HG02970 (cell line): Measurements from ENCODE around the gene ARHGAP18.
"Not testable (repeated sequence)": the region's sequence is repeated elsewhere in the genome, so short reads cannot be mapped to it uniquely, and the experiment has no call there.

Source experiments
- ATAC-seq: cut with Tn5 transposase; IDR thresholded peaks from one replicate; pipeline ENCODE4 v1.9.1; 2021; ENCODE audit warnings: mild to moderate bottlenecking, moderate library complexity, moderate number of reproducible peaks; ENCODE audit not compliant: unreplicated experiment, low FRiP score

ARHGAP18 gene

GRCh38 chr6:129597023-129597713, 112.8 kb downstream of the ARHGAP18 start:
- ATAC-seq, result no peak

GRCh38 chr6:129596522-129596921, 113.5 kb downstream of the ARHGAP18 start:
- no peak for ATAC-seq

DNA sequence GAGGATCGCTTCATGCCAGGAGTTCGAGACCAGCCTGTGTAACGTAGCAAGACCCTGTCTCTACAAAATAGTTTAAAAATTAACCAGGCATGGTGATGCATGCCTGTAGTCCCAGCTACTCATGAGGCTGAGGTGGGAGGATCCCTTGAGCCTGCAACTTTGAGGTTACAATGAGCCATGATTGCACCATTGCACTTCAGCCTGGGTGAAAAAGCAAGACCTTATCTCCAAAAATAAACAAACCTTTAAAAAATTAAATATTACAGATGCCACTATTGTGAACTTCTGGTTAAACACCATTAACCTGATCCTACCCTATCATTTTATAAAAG, 116.8 kb downstream of the ARHGAP18 start:
- ATAC-seq, result no peak

DNA sequence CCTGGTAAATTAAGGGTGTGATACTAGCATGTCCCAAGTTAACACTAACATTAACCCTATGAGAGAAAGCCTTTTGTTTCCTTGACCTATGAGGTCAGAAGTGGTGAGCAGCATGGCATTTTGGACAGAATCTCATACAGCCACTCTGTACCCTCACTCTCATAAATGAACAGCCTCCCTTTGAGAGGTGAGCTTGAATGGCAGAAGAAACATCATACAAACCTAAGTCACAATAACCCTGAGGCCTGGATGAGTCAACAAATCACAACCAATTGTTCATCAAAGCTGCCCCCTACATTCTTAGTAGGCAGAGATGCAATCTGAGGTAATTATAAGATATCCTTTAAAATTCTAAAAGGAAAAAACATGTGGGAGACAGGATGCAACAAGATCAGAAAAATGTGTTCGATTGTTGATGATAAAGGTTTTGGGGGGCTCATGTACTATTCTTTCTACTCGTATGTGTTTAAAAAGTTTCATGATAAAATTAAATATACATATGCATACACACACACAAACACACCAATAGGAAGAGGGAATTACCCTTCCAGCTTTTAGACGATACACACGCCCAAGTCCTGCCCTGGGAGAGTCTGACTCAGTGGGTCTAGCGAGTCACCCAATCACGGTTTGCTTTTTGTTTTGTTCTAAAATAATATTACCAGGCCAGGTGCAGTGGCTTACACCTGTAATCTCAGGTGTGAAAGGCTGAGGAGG, 117.3 kb downstream of the ARHGAP18 start:
- ATAC-seq, result no peak

- no peak for ATAC-seq
Measured at GRCh38 chr6:129590408-129591022, 119.5 kb downstream of the ARHGAP18 start.

- no peak for ATAC-seq
Measured at GRCh38 chr6:129586815-129587214, 123.2 kb downstream of the ARHGAP18 start.

- no peak for ATAC-seq
Measured at GRCh38 chr6:129583866-129584265, 126.1 kb downstream of the ARHGAP18 start.

DNA sequence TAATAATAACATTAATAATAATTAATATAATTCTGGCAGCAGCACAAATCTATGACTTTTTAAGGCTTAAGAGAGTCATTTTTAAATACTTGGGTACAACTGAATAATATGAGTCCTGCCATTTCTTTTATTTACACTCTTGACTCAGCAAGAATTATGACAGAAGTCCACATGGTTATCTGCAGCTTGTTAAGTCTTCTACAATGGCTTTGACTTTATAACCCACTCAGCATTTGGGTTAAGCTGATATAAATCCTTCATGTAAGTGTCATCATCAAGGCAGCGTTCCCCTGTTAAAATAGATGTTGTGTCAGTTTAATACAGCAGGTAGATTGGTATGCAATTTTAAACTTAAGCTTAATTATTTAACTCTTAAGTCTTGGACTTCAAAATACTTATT, 131.7 kb downstream of the ARHGAP18 start:
- ATAC-seq, result no peak

- no peak for ATAC-seq
Measured at GRCh38 chr6:129577691-129578090, 132.3 kb downstream of the ARHGAP18 start.

- ATAC-seq, result no peak
Measured at GRCh38 chr6:129576456-129576855, 133.5 kb downstream of the ARHGAP18 start.

DNA sequence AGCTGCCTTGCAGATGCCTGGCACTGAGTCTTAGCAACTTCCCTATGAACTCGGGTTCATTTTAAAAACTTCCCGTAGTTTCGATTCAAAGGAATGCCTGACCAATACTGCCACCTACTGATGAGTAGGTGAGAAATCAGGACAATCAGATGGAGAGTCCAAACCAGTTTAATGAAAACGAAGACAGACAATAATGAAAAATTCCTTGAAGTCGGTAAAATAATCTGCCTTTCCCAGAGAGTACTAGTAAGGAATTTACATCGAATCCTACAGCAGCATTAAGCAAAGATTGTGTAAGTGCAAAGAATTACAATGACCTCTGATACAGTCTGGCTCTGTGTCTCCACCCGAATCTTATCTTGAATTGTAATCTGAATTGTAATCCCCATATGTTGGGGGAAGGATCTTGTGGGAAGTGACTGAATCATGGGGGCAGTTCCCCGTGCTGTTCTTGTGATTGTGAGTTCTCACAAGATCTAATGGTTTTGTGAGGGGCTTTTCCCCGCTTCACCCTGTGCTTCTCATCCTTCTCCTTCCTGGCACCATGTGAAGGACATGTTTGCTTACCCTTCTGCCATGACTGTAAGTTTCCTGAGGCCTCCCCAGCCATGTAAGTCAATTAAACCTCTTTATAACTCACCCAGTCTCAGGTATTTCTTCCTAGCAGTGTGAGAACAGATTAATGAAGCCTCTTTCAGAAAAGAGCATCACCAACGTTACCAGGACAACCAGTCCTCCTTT, 134.4 kb downstream of the ARHGAP18 start:
- ATAC-seq, result no peak

DNA sequence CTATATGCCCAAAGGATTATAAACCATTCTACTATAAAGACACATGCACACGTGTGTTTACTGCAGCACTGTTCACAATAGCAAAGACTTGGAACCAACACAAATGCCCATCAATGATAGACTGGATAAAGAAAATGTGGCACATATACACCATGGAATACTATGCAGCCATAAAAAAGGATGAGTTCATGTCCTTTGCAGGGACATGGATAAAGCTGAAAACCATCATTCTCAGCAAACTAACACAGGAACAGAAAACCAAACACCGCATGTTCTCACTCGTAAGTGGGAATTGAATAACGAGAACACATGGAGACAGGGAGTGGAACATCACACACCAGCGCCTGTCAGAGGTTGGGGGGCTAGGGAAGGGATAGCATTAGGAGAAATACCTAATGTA, 135.4 kb downstream of the ARHGAP18 start:
- ATAC-seq, result not testable (repeated sequence)

DNA sequence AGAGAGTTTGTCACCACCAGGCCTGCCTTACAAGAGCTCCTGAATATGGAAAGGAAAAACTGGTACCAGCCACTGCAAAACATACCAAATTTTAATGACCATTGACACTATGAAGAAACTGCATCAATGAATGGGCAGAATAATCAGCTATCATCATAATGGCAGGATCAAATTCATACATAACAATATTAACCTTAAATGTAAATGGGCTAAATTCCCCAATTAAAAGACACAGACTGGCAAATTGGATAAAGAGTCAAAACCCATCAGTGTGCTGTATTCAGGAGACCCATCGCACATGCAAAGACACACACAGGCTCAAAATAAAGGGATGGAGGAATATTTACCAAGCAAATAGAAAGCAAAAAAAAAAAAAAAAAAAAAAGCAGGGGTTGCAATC, 139.0 kb downstream of the ARHGAP18 start:
- not testable (repeated sequence) for ATAC-seq

DNA sequence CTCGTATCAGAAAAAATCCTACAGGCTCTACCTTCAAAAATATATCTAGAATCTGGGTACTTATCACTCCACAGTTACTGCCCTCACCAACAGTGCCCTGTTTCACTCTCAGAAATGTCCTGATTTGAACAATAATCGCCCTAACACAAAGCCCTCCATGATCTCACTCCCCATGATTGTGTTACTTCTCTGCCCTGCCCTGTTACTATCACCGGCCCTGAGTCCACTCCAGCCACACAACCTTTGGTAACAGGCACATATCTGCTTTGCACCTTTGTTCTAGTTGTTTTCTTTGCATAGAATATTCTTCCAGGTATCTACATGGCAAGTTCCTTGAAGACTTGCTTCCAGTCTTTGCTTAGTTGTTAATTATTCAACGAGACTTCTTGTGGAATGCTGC, 142.0 kb downstream of the ARHGAP18 start:
- no peak for ATAC-seq

DNA sequence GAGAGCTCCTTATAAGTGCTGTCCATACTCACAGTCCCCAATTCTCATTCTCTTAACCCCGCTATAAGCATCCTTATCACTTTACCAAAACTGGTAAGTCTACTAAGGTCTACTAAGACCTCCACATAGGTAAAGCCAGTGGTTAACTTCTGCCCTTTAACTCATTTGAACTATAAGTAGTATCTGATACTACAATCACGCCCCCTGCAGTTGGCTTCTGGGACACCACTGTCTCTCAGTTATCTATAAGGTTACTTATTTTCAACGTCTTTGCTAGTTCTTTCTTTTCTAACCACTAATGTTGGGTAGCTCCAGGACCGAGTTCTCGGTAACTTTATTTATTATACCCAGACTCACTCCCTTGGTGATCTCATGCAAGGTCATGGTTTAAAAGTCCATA, 142.6 kb downstream of the ARHGAP18 start:
- no peak for ATAC-seq

- no peak for ATAC-seq
Measured at GRCh38 chr6:129565811-129566210, 144.2 kb downstream of the ARHGAP18 start.

DNA sequence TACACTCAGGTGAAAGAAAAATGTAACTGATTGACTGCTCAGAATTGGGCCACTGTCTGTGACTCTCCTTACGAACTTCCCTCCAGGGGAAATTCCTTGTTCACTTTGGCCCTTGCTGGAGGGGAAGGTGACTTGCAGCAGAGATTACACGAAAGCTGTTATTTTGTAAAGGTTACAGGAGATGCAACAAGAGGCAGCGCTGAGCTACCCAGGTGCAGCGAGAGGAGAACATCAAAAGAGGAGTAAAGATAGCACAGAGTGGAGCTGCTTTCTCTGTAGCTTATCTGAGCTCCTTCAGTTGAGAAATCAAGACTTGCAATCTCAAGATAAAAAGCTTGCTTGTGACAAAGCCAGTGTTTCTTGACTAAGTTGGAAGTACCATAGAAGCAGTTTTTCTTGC, 144.6 kb downstream of the ARHGAP18 start:
- ATAC-seq, result no peak

GRCh38 chr6:129558248-129558647, 151.7 kb downstream of the ARHGAP18 start:
- ATAC-seq, result no peak

- no peak for ATAC-seq
Measured at GRCh38 chr6:129555206-129555832, 154.7 kb downstream of the ARHGAP18 start.

GRCh38 chr6:129552413-129552812, 157.6 kb downstream of the ARHGAP18 start:
- ATAC-seq, result no peak

GRCh38 chr6:129551486-129551885, 158.5 kb downstream of the ARHGAP18 start:
- ATAC-seq, result no peak
